Epidermal melanocyte (primary cell): ENCODE results near the gene NUP42.
A peak's percentile ranks its signal among the peaks of the same experiment; 100 is the strongest.

ENCODE experiments used
- DNase-seq: peaks from one replicate; pipeline ENCODE4 v3.0.0; 2011; ENCODE audit warnings: low spot score; ENCODE audit not compliant: insufficient read length

NUP42 gene

GRCh38 chr7:23234569-23235296 lies 52.9 kb downstream of the NUP42 start:
- no peak for DNase-seq

GRCh38 chr7:23235813-23236221 lies 54.0 kb downstream of the NUP42 start:
- no peak for DNase-seq

GRCh38 chr7:23237000-23237399 lies 55.2 kb downstream of the NUP42 start:
- no peak for DNase-seq

- DNase-seq: no peak
Measured at GRCh38 chr7:23238983-23239652, 57.3 kb downstream of the NUP42 start.

- DNase-seq: no peak
Measured at GRCh38 chr7:23239698-23240097, 57.9 kb downstream of the NUP42 start.

GRCh38 chr7:23242321-23242720 lies 60.5 kb downstream of the NUP42 start:
- no peak for DNase-seq

- DNase-seq: no peak
Measured at GRCh38 chr7:23242935-23243334, 61.1 kb downstream of the NUP42 start.

GRCh38 chr7:23246555-23246954 lies 64.7 kb downstream of the NUP42 start, which contains the start of gene GPNMB:
TSS of gene GPNMB (plus strand) at chr7:23246775. CDS start at chr7:23246858, 83 bp downstream.
- DNase-seq: peak; percentile 96

- DNase-seq: no peak
Measured at GRCh38 chr7:23247046-23247602, 65.3 kb downstream of the NUP42 start.

- no peak for DNase-seq
Measured at GRCh38 chr7:23247603-23248335, 65.9 kb downstream of the NUP42 start.

- DNase-seq: no peak
Measured at GRCh38 chr7:23249486-23249885, 67.6 kb downstream of the NUP42 start.
